ENCODE results near the gene CLINT1.

- TF ChIP-seq, protein P1, sequence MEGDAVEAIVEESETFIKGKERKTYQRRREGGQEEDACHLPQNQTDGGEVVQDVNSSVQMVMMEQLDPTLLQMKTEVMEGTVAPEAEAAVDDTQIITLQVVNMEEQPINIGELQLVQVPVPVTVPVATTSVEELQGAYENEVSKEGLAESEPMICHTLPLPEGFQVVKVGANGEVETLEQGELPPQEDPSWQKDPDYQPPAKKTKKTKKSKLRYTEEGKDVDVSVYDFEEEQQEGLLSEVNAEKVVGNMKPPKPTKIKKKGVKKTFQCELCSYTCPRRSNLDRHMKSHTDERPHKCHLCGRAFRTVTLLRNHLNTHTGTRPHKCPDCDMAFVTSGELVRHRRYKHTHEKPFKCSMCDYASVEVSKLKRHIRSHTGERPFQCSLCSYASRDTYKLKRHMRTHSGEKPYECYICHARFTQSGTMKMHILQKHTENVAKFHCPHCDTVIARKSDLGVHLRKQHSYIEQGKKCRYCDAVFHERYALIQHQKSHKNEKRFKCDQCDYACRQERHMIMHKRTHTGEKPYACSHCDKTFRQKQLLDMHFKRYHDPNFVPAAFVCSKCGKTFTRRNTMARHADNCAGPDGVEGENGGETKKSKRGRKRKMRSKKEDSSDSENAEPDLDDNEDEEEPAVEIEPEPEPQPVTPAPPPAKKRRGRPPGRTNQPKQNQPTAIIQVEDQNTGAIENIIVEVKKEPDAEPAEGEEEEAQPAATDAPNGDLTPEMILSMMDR (conservative IDR thresholded peaks at IDR 0.05), result no peak
- TF ChIP-seq ZFX (IDR thresholded peaks at IDR 0.05), result no peak
These were observed 37.5 kb downstream of the CLINT1 start for GRCh38 chr5:157821405-157821804.

Measured in C4-2B (cell line).